Esophagus muscularis mucosa (tissue), 4 donors: ENCODE results near the gene ACAD11. TPM values are rescaled to one million over a fixed set of nuclear protein-coding genes. Genes with fewer than 3 reads are reported as not detected.

Experiments used
- DNase-seq: peaks from one replicate; pipeline ENCODE4 v3.0.0-alpha.2; 2017; ENCODE audit errors: extremely low spot score
- H3K27ac ChIP-seq, 4 donors: fragments of 200-600 bp; sonication (generic); replicated peaks in 1 of 4; 1 replicate in 3 of 4; 2 replicates in 1 of 4; pipeline ENCODE4 v1.5.1; 2016 to 2019; ENCODE audit warnings: mild to moderate bottlenecking in 1 of 4
- H3K27me3 ChIP-seq, 4 donors: fragments of 200-600 bp; sonication (generic); one replicate each; pipeline versions ENCODE4 v1.5.1 to v1.6.0; 2016 to 2019
- H3K36me3 ChIP-seq, 4 donors: fragments of 200-600 bp; sonication (generic); one replicate each; pipeline ENCODE4 v1.5.1; 2016 to 2019
- H3K4me1 ChIP-seq, 4 donors: fragments of 200-600 bp; sonication (generic); one replicate each; pipeline ENCODE4 v1.5.1; 2016 to 2019
- H3K4me3 ChIP-seq, 4 donors: fragments of 200-600 bp; sonication (generic); 1 replicate in 2 of 4; 2 replicates in 2 of 4; pipeline ENCODE4 v1.5.1; 2016 to 2019; ENCODE audit warnings: mild to moderate bottlenecking in 4 of 4, moderate library complexity in 1 of 4
- H3K9me3 ChIP-seq, 4 donors: fragments of 200-600 bp; sonication (generic); 1 replicate in 3 of 4; 2 replicates in 1 of 4; pipeline ENCODE4 v1.5.1; 2016 to 2019
- CTCF ChIP-seq, 3 experiments: fragments of 200-600 bp in 2 of 3; fragments of 450-650 bp in 1 of 3; sonication (generic) in 2 of 3; IDR thresholded peaks; one replicate each; pipeline ENCODE4 v1.5.1; 2017 to 2019; ENCODE audit warnings: antibody characterized with exemption in 3 of 3, mild to moderate bottlenecking in 2 of 3, moderate library complexity in 1 of 3
- EP300 ChIP-seq: sonication (generic); formaldehyde crosslinking; IDR thresholded peaks from one replicate; pipeline ENCODE4 v1.6.1; 2017; ENCODE audit warnings: antibody characterized with exemption
- POLR2A ChIP-seq: fragments of 450-650 bp; IDR thresholded peaks from one replicate; pipeline ENCODE4 v1.6.1; 2017; ENCODE audit warnings: antibody characterized with exemption, moderate library complexity, mild to moderate bottlenecking, low read depth
- POLR2AphosphoS5 ChIP-seq, 2 donors: sonication (generic); formaldehyde crosslinking; IDR thresholded peaks; one replicate each; pipeline ENCODE4 v1.6.1; 2017; ENCODE audit warnings: antibody characterized with exemption in 2 of 2
- WGBS: methylation state at CpG from one replicate; pipeline ENCODE4 v1.1.5; 2018; 5-methylcytosine and 5-hydroxymethylcytosine counted together
- intact Hi-C: fragments of 100-400 bp; cut with DNase I; formaldehyde crosslinking; loops from one replicate; pipeline ENCODE4 v1.15.1; 2023
- total RNA-seq, 4 donors: library from RNA; depleted of rRNA; stranded (reverse); fragments of >200 nt; gene quantifications; one replicate each; pipeline versions ENCODE4 v1.1.0 to v1.2.1, GENCODE V29; 2016

Gene ACAD11
- total RNA-seq, 4 donors from 2014 or later: 14.1 to 26.6 (median 17.2) TPM

- Histone ChIP-seq H3K27me3 (no peaks in the 10 kb centered on the region), H3K27ac (no peak overlapping the region), H3K9me3 (no peaks in the 10 kb centered on the region), H3K4me3 (no peak overlapping the region), H3K4me1 (no peaks in the 10 kb centered on the region), H3K36me3 (peaks cover 20 to 65% (median 37%) of the 10 kb centered on the region in 4 donors)
- WGBS: 68% methylated on average over 1 of the region's 1 CpG
- no peak for DNase-seq
- intact Hi-C loops: no loop called here
- TF ChIP-seq POLR2A (no peak), POLR2AphosphoS5 (IDR thresholded peaks at IDR 0.05) (no peak)
Measured at GRCh38 chr3:132637590-132637989, 22.0 kb downstream of the ACAD11 start.

GRCh38 chr3:132635052-132635451 lies 24.6 kb downstream of the ACAD11 start:
- Histone ChIP-seq H3K36me3 (peaks cover 20 to 63% (median 30%) of the 10 kb centered on the region in 4 donors), H3K4me1 (no peaks in the 10 kb centered on the region)

GRCh38 chr3:132630612-132631011 lies 29.0 kb downstream of the ACAD11 start:
- H3K9me3 ChIP-seq: no peaks in the 10 kb centered on the region
- no peak overlapping the region for H3K4me3 ChIP-seq
- no peak for DNase-seq
- intact Hi-C loops: no loop called here
- no peaks in the 10 kb centered on the region for H3K4me1 ChIP-seq
- peaks cover 13 to 70% (median 26%) of the 10 kb centered on the region in 4 donors for H3K36me3 ChIP-seq
- H3K27ac ChIP-seq: no peak overlapping the region
- TF ChIP-seq CTCF (IDR thresholded peaks at IDR 0.05) (no peak), POLR2A (no peak), POLR2AphosphoS5 (IDR thresholded peaks at IDR 0.05) (no peak), EP300 (no peak)
- H3K27me3 ChIP-seq: no peaks in the 10 kb centered on the region
- WGBS: 97% methylated on average over 7 of the region's 7 CpGs

More at GRCh38 chr3:132635052-132635451, 24.6 kb downstream of the ACAD11 start:
- TF ChIP-seq CTCF (IDR thresholded peaks at IDR 0.05): no peak
- no peak for TF ChIP-seq EP300
- no peak for TF ChIP-seq POLR2AphosphoS5 (IDR thresholded peaks at IDR 0.05)
- TF ChIP-seq POLR2A: no peak
- no peak for DNase-seq
- Histone ChIP-seq H3K4me3 (no peak overlapping the region), H3K27me3 (no peaks in the 10 kb centered on the region), H3K9me3 (no peaks in the 10 kb centered on the region), H3K27ac (no peak overlapping the region)
- intact Hi-C loops: no loop called here

- H3K27ac ChIP-seq: no peak overlapping the region
- no peak for TF ChIP-seq POLR2A
- no peak for TF ChIP-seq CTCF (IDR thresholded peaks at IDR 0.05)
- TF ChIP-seq EP300: no peak
- no peak for TF ChIP-seq POLR2AphosphoS5 (IDR thresholded peaks at IDR 0.05)
- intact Hi-C loops: no loop called here
Measured at GRCh38 chr3:132629928-132630327, 29.7 kb downstream of the ACAD11 start.

GRCh38 chr3:132628157-132628556 lies 31.5 kb downstream of the ACAD11 start:
- H3K27ac ChIP-seq: no peak overlapping the region
- H3K4me1 ChIP-seq: no peaks in the 10 kb centered on the region
- 72% methylated on average over 2 of the region's 2 CpGs for WGBS
- no peaks in the 10 kb centered on the region for H3K9me3 ChIP-seq
- TF ChIP-seq POLR2AphosphoS5 (IDR thresholded peaks at IDR 0.05): no peak
- TF ChIP-seq EP300: no peak
- no peak for TF ChIP-seq POLR2A
- no peak for TF ChIP-seq CTCF (IDR thresholded peaks at IDR 0.05)
- DNase-seq: no peak
- intact Hi-C loops: no loop called here
- H3K4me3 ChIP-seq: no peak overlapping the region
- no peaks in the 10 kb centered on the region for H3K27me3 ChIP-seq
- peaks cover 17 to 84% (median 39%) of the 10 kb centered on the region in 4 donors for H3K36me3 ChIP-seq

More at GRCh38 chr3:132629928-132630327, 29.7 kb downstream of the ACAD11 start:
- WGBS: 71% methylated on average over 1 of the region's 1 CpG
- Histone ChIP-seq H3K36me3 (peaks cover 15 to 70% (median 31%) of the 10 kb centered on the region in 4 donors), H3K4me1 (no peaks in the 10 kb centered on the region), H3K27me3 (no peaks in the 10 kb centered on the region), H3K4me3 (no peak overlapping the region), H3K9me3 (no peaks in the 10 kb centered on the region)
- no peak for DNase-seq
